Astrocyte (in vitro differentiated cells and primary cell): ENCODE data around the gene ABCC8. TPM values are rescaled to one million over a fixed set of nuclear protein-coding genes. Genes with fewer than 3 reads are reported as not detected.

ENCODE experiments used
- DNase-seq: peaks from one replicate; pipeline ENCODE4 v3.0.0-alpha.2; 2010; ENCODE audit warnings: low read depth
- FAIRE-seq: peaks from 2 replicates; lab custom pipeline; 2011; peaks lifted over from hg19 to GRCh38; lab: Jason Lieb, UNC
- H2AFZ ChIP-seq: 2 replicates; pipeline ENCODE4 v1.6.0; 2012; ENCODE audit warnings: low read depth, low read length, inconsistent platforms
- H3K27ac ChIP-seq: 2 replicates; pipeline ENCODE4 v1.5.1; 2011; ENCODE audit warnings: low read depth, low read length, inconsistent platforms
- H3K27me3 ChIP-seq: 2 replicates; pipeline ENCODE4 v1.6.0; 2011; ENCODE audit warnings: low read length, inconsistent platforms; ENCODE audit not compliant: insufficient read depth
- H3K36me3 ChIP-seq: 2 replicates; pipeline ENCODE4 v1.5.1; 2011; ENCODE audit warnings: low read length, inconsistent platforms; ENCODE audit not compliant: insufficient read depth
- H3K4me1 ChIP-seq: 2 replicates; pipeline ENCODE4 v1.5.1; 2011; ENCODE audit warnings: low read length, inconsistent platforms; ENCODE audit not compliant: insufficient read depth
- H3K4me2 ChIP-seq: 2 replicates; pipeline ENCODE4 v1.6.0; 2012; ENCODE audit warnings: low read length, inconsistent platforms
- H3K4me3 ChIP-seq: 2 replicates; pipeline ENCODE4 v1.5.1; 2011; ENCODE audit warnings: low read depth, mild to moderate bottlenecking, low read length, inconsistent platforms; ENCODE audit not compliant: insufficient read depth
- H3K79me2 ChIP-seq: 2 replicates; pipeline ENCODE4 v1.6.0; 2012; ENCODE audit warnings: mild to moderate bottlenecking, low read length, inconsistent platforms; ENCODE audit not compliant: insufficient read depth
- H3K9ac ChIP-seq: 2 replicates; pipeline ENCODE4 v1.6.0; 2012; ENCODE audit warnings: mild to moderate bottlenecking, low read length, inconsistent platforms
- H3K9me3 ChIP-seq: 2 replicates; pipeline ENCODE4 v1.5.1; 2012; ENCODE audit warnings: low read depth, mild to moderate bottlenecking, low read length, inconsistent platforms; ENCODE audit not compliant: insufficient read depth
- H4K20me1 ChIP-seq: 2 replicates; pipeline ENCODE4 v1.6.0; 2012; ENCODE audit warnings: low read length, inconsistent platforms; ENCODE audit not compliant: insufficient read depth
- H3K27ac Mint-ChIP-seq: one replicate; pipeline ENCODE4 v1.8.0; 2021; ENCODE audit warnings: mild to moderate bottlenecking, mixed read lengths; ENCODE audit not compliant: unreplicated experiment
- H3K27me3 Mint-ChIP-seq: one replicate; pipeline ENCODE4 v1.8.0; 2021; ENCODE audit warnings: low read depth, mixed read lengths; ENCODE audit not compliant: unreplicated experiment
- H3K36me3 Mint-ChIP-seq: one replicate; pipeline ENCODE4 v1.8.0; 2021; ENCODE audit warnings: low read depth, mixed read lengths; ENCODE audit not compliant: unreplicated experiment
- H3K4me1 Mint-ChIP-seq: one replicate; pipeline ENCODE4 v1.8.0; 2021; ENCODE audit warnings: low read depth, mixed read lengths; ENCODE audit not compliant: unreplicated experiment
- H3K4me3 Mint-ChIP-seq: one replicate; pipeline ENCODE4 v1.8.0; 2021; ENCODE audit warnings: mild to moderate bottlenecking, moderate library complexity, mixed read lengths; ENCODE audit not compliant: unreplicated experiment
- H3K9me3 Mint-ChIP-seq: one replicate; pipeline ENCODE4 v1.8.0; 2021; ENCODE audit warnings: mild to moderate bottlenecking, mixed read lengths; ENCODE audit not compliant: unreplicated experiment
- EZH2 ChIP-seq: IDR thresholded peaks from 2 replicates; pipeline ENCODE4 v1.6.1; 2012; ENCODE audit warnings: mild to moderate bottlenecking, low read length, inconsistent platforms; ENCODE audit not compliant: insufficient read depth
- total RNA-seq: library from RNA; stranded (reverse); gene quantifications from 2 replicates; pipeline ENCODE4 v1.2.1, GENCODE V29; 2021
- TF ChIP-seq, protein P1 (sequence below): IDR thresholded peaks from 2 replicates; pipeline ENCODE4 v1.5.1; 2011; ENCODE audit warnings: low read depth, mild to moderate bottlenecking, inconsistent platforms, low read length, moderate library complexity; ENCODE audit not compliant: insufficient read depth

Gene ABCC8
- total RNA-seq, 1 donor from 2014 or later = not detected

GRCh38 chr11:17405232-17406005, 71.2 kb downstream of the ABCC8 start:
- Mint-ChIP-seq H3K4me1 (no peaks in the 10 kb centered on the region), H3K4me3 (no peak overlapping the region)
- no peak for FAIRE-seq

GRCh38 chr11:17403980-17404759, 72.5 kb downstream of the ABCC8 start:
- no peaks in the 10 kb centered on the region for H3K27me3 ChIP-seq
- H3K9ac ChIP-seq = no peak overlapping the region
- no peaks in the 10 kb centered on the region for H3K36me3 Mint-ChIP-seq
- H2AFZ ChIP-seq = no peak overlapping the region
- TF ChIP-seq, protein P1, sequence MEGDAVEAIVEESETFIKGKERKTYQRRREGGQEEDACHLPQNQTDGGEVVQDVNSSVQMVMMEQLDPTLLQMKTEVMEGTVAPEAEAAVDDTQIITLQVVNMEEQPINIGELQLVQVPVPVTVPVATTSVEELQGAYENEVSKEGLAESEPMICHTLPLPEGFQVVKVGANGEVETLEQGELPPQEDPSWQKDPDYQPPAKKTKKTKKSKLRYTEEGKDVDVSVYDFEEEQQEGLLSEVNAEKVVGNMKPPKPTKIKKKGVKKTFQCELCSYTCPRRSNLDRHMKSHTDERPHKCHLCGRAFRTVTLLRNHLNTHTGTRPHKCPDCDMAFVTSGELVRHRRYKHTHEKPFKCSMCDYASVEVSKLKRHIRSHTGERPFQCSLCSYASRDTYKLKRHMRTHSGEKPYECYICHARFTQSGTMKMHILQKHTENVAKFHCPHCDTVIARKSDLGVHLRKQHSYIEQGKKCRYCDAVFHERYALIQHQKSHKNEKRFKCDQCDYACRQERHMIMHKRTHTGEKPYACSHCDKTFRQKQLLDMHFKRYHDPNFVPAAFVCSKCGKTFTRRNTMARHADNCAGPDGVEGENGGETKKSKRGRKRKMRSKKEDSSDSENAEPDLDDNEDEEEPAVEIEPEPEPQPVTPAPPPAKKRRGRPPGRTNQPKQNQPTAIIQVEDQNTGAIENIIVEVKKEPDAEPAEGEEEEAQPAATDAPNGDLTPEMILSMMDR = no peak
- TF ChIP-seq EZH2 = no peak
- no peak overlapping the region for H3K4me2 ChIP-seq
- no peak overlapping the region for H3K27ac ChIP-seq
- H4K20me1 ChIP-seq = no peaks in the 10 kb centered on the region
- H3K79me2 ChIP-seq = no peaks in the 10 kb centered on the region
- H3K4me1 ChIP-seq = no peaks in the 10 kb centered on the region
- no peaks in the 10 kb centered on the region for H3K9me3 ChIP-seq
- H3K9me3 Mint-ChIP-seq = peaks cover 6% of the 10 kb centered on the region
- peaks cover 35% of the 10 kb centered on the region for H3K27me3 Mint-ChIP-seq
- FAIRE-seq = no peak
- no peak overlapping the region for H3K4me3 ChIP-seq
- no peak overlapping the region for H3K4me3 Mint-ChIP-seq
- H3K27ac Mint-ChIP-seq = no peak overlapping the region
- H3K36me3 ChIP-seq = no peaks in the 10 kb centered on the region
- peak; percentile 41 for DNase-seq
- H3K4me1 Mint-ChIP-seq = no peaks in the 10 kb centered on the region

More at GRCh38 chr11:17405232-17406005, 71.2 kb downstream of the ABCC8 start:
- DNase-seq = no peak
- Histone ChIP-seq H3K4me3 (no peak overlapping the region), H3K4me1 (no peaks in the 10 kb centered on the region), H3K27ac (no peak overlapping the region), H3K36me3 (no peaks in the 10 kb centered on the region), H3K27me3 (no peaks in the 10 kb centered on the region), H3K9ac (no peak overlapping the region), H3K79me2 (no peaks in the 10 kb centered on the region), H4K20me1 (no peaks in the 10 kb centered on the region), H3K4me2 (peak overlapping the region; percentile 19), H3K9me3 (no peaks in the 10 kb centered on the region), H2AFZ (no peak overlapping the region)
- H3K36me3 Mint-ChIP-seq = no peaks in the 10 kb centered on the region
- TF ChIP-seq, protein P1 = no peak
- TF ChIP-seq EZH2 = no peak
- peaks cover 6% of the 10 kb centered on the region for H3K9me3 Mint-ChIP-seq
- peaks cover 23% of the 10 kb centered on the region for H3K27me3 Mint-ChIP-seq
- peak overlapping the region; percentile 75 for H3K27ac Mint-ChIP-seq
